ENCODE results near the gene CLMP. TPM values are rescaled to one million over a fixed set of nuclear protein-coding genes. Genes with fewer than 3 reads are reported as not detected.

The CLMP gene
- polyA plus RNA-seq, 2 of the 4 experiments (the other 2 are of a cell fraction), result 15.7 to 17.1 TPM

- WGBS (ENCODE audit: missing lambda C conversion rate), result 33% methylated on average over 5 of the region's 5 CpGs
- Histone ChIP-seq H3K27ac (peak overlapping the region; percentile 67 to 84), H3K9me3 (no peaks in the 10 kb centered on the region), H3K4me3 (no peak overlapping the region), H3K4me2 (peak overlapping the region; percentile 62), H3K4me1 (peaks cover 61% of the 10 kb centered on the region)
- ATAC-seq (peak; percentile 26 to 62; a peak in 3 of 6 replicates), DNase-seq (ENCODE audit: low read depth in 1 of 2, low spot score in 1 of 2) (no peak), FAIRE-seq (no peak)
- ChIA-PET POLR2A (no interaction called here), CTCF (interaction anchor here (0.6 to 3.1 kb wide), 4 partner anchors 58 to 88 kb away, joined by 3 to 15 read pairs (median 3); no protein-coding TSS in a partner anchor)
- TF ChIP-seq ZNF302 (CRISPR knock-in tag; IDR thresholded peaks at IDR 0.05), result no peak
- TF ChIP-seq E2F6 (IDR thresholded peaks at IDR 0.05; ENCODE audit: borderline replicate concordance, low read depth), result no peak
- TF ChIP-seq FOSL2 (IDR thresholded peaks at IDR 0.05), result 0 out of 2 replicates have a peak, but pooled peaks have one; percentile 19
- peak; percentile 72 for TF ChIP-seq FOSL2 (CRISPR knock-in tag; IDR thresholded peaks at IDR 0.05)
- TF ChIP-seq FOXS1 (CRISPR knock-in tag; IDR thresholded peaks at IDR 0.05), result no peak
- TF ChIP-seq, protein P1, sequence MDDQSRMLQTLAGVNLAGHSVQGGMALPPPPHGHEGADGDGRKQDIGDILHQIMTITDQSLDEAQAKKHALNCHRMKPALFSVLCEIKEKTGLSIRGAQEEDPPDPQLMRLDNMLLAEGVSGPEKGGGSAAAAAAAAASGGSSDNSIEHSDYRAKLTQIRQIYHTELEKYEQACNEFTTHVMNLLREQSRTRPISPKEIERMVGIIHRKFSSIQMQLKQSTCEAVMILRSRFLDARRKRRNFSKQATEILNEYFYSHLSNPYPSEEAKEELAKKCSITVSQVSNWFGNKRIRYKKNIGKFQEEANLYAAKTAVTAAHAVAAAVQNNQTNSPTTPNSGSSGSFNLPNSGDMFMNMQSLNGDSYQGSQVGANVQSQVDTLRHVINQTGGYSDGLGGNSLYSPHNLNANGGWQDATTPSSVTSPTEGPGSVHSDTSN (IDR thresholded peaks at IDR 0.05), result no peak
Measured at GRCh38 chr11:123188508-123189165, 6.4 kb downstream of the CLMP start.

- peak in 1 of 2 experiments; percentile 44; a peak in 3 of 6 replicates for ATAC-seq
- peak overlapping the region; percentile 67 to 84 for H3K27ac ChIP-seq
- H3K4me1 ChIP-seq, result peaks cover 62% of the 10 kb centered on the region
- ChIA-PET POLR2A (no interaction called here), CTCF (interaction anchor here (0.6 to 3.1 kb wide), 4 partner anchors 59 to 87 kb away, joined by 3 to 15 read pairs (median 3); no protein-coding TSS in a partner anchor)
- no peak for DNase-seq (ENCODE audit: low read depth in 1 of 2, low spot score in 1 of 2)
- no peak overlapping the region for H3K4me3 ChIP-seq
- TF ChIP-seq BHLHE40 (IDR thresholded peaks at IDR 0.05; ENCODE audit: low read depth, low read length) (no peak), CHD4 (IDR thresholded peaks at IDR 0.05; ENCODE audit: borderline replicate concordance) (no peak), FOSB (CRISPR knock-in tag; IDR thresholded peaks at IDR 0.05) (no peak), CEBPB (IDR thresholded peaks at IDR 0.05) (no peak), POLR2AphosphoS2 (conservative IDR thresholded peaks at IDR 0.05; ENCODE audit: low read length) (no peak), CBX2 (IDR thresholded peaks at IDR 0.05; ENCODE audit: borderline replicate concordance, low read depth) (no peak), NPAS2 (CRISPR knock-in tag; IDR thresholded peaks at IDR 0.05; ENCODE audit: borderline replicate concordance) (no peak), POLR2A (IDR thresholded peaks at IDR 0.05; ENCODE audit: low read length) (no peak), HOXA7 (CRISPR knock-in tag; IDR thresholded peaks at IDR 0.05) (no peak), TP53 (CRISPR knock-in tag; IDR thresholded peaks at IDR 0.05) (no peak), MYC (IDR thresholded peaks at IDR 0.05; ENCODE audit: borderline replicate concordance, low read length) (no peak), EHMT2 (IDR thresholded peaks at IDR 0.05; ENCODE audit: low read depth) (no peak), ZNF302 (CRISPR knock-in tag; IDR thresholded peaks at IDR 0.05) (no peak), HES2 (IDR thresholded peaks at IDR 0.05) (no peak), KDM5A (IDR thresholded peaks at IDR 0.05) (no peak), NFE2L2 (conservative IDR thresholded peaks at IDR 0.05; ENCODE audit: low read length) (no peak)
- TF ChIP-seq, protein P1 (IDR thresholded peaks at IDR 0.05), result no peak
- peak overlapping the region; percentile 62 for H3K4me2 ChIP-seq
- FAIRE-seq, result no peak
- 55% methylated on average over 17 of the region's 17 CpGs for WGBS (ENCODE audit: missing lambda C conversion rate)
- H3K9me3 ChIP-seq, result no peaks in the 10 kb centered on the region
Measured at GRCh38 chr11:123187665-123188507, 7.2 kb downstream of the CLMP start.
